DOHH2 (cell line): Measurements from ENCODE around the gene ACAD9.

ENCODE experiments used
- H3F3A ChIP-seq: fragments of 200-600 bp; sonication (generic), shearing (Covaris generic); 2 replicates; pipeline ENCODE4 v1.6.0; 2016; ENCODE audit warnings: antibody characterized with exemption, mild to moderate bottlenecking; ENCODE audit not compliant: control insufficient read depth, insufficient read depth
- H3K27ac ChIP-seq: fragments of 200-600 bp; sonication (generic); 2 replicates; pipeline ENCODE4 v1.5.1; 2014; ENCODE audit warnings: low read depth, mild to moderate bottlenecking, low read length, moderate library complexity
- H3K27me3 ChIP-seq: fragments of 200-600 bp; sonication (generic); 2 replicates; pipeline ENCODE4 v1.6.1; 2014; ENCODE audit warnings: mild to moderate bottlenecking, low read length, mixed read lengths; ENCODE audit not compliant: control insufficient read depth
- H3K36me3 ChIP-seq: fragments of 200-600 bp; sonication (generic); 2 replicates; pipeline ENCODE4 v1.6.1; 2014; ENCODE audit warnings: mild to moderate bottlenecking, low read length, moderate library complexity, mixed read lengths; ENCODE audit not compliant: control insufficient read depth
- H3K4me1 ChIP-seq: fragments of 200-600 bp; sonication (generic); 2 replicates; pipeline ENCODE4 v1.6.1; 2014; ENCODE audit warnings: mild to moderate bottlenecking, low read length, mixed read lengths; ENCODE audit not compliant: control insufficient read depth
- H3K4me2 ChIP-seq: fragments of 200-600 bp; sonication (generic); 2 replicates; pipeline ENCODE4 v1.6.0; 2014; ENCODE audit warnings: mild to moderate bottlenecking, low read length, moderate library complexity
- H3K4me3 ChIP-seq: fragments of 200-600 bp; sonication (generic); 2 replicates; pipeline ENCODE4 v1.5.1; 2014; ENCODE audit warnings: mild to moderate bottlenecking, low read length, mixed read lengths
- H3K79me2 ChIP-seq: fragments of 200-600 bp; sonication (generic); 2 replicates; pipeline ENCODE4 v1.6.1; 2014; ENCODE audit warnings: mild to moderate bottlenecking, low read length, mixed read lengths; ENCODE audit not compliant: control insufficient read depth
- H3K9me2 ChIP-seq: fragments of 200-600 bp; sonication (generic); replicated peaks from 2 replicates; pipeline ENCODE4 v1.6.1; 2014; ENCODE audit warnings: mild to moderate bottlenecking, low read length, mixed read lengths; ENCODE audit not compliant: control insufficient read depth
- H3K9me3 ChIP-seq: fragments of 200-600 bp; sonication (generic); 2 replicates; pipeline ENCODE4 v1.6.1; 2014; ENCODE audit warnings: antibody characterized with exemption, low read length, mixed read lengths; ENCODE audit not compliant: control insufficient read depth, insufficient read depth
- H4K20me1 ChIP-seq: fragments of 200-600 bp; sonication (generic); 2 replicates; pipeline ENCODE4 v1.6.0; 2014; ENCODE audit warnings: low read depth, mild to moderate bottlenecking, antibody characterized with exemption, low read length, moderate library complexity; ENCODE audit not compliant: control insufficient read depth, insufficient read depth
- EZH2phosphoT487 ChIP-seq: fragments of 200-600 bp; sonication (generic); IDR thresholded peaks from 2 replicates; pipeline ENCODE4 v1.6.1; 2017; ENCODE audit warnings: borderline replicate concordance, mild to moderate bottlenecking, antibody characterized with exemption, low read length, moderate library complexity, mixed read lengths
- TF ChIP-seq, protein P1 (sequence below): fragments of 200-600 bp; sonication (generic); IDR thresholded peaks from one replicate; pipeline ENCODE4 v1.5.1; 2014; ENCODE audit warnings: antibody characterized with exemption, mild to moderate bottlenecking, low read depth, low read length; ENCODE audit not compliant: poor library complexity, severe bottlenecking

ACAD9 gene

DNA sequence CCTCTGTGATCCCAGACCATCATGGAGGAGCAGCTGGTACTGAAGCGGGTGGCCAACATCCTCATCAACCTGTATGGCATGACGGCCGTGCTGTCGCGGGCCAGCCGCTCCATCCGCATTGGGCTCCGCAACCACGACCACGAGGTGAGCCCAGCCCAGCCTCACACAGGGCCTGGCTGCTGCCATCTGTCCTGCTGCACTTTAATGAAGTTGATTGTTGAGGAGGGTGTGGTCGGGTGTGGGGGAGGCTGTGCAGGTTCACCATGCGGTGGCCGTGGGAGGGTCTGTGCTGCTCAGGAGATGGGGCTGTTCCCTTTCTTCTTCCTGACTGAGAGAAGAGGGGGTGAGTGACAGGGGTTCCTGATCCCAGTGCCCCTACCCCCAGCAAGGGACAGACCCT is 30.6 kb downstream of the ACAD9 start:
- H3K4me3 ChIP-seq: no peak overlapping the region
- no peaks in the 10 kb centered on the region for H3K9me2 ChIP-seq
- H3F3A ChIP-seq: no peaks in the 10 kb centered on the region
- TF ChIP-seq EZH2phosphoT487: no peak
- TF ChIP-seq, protein P1, sequence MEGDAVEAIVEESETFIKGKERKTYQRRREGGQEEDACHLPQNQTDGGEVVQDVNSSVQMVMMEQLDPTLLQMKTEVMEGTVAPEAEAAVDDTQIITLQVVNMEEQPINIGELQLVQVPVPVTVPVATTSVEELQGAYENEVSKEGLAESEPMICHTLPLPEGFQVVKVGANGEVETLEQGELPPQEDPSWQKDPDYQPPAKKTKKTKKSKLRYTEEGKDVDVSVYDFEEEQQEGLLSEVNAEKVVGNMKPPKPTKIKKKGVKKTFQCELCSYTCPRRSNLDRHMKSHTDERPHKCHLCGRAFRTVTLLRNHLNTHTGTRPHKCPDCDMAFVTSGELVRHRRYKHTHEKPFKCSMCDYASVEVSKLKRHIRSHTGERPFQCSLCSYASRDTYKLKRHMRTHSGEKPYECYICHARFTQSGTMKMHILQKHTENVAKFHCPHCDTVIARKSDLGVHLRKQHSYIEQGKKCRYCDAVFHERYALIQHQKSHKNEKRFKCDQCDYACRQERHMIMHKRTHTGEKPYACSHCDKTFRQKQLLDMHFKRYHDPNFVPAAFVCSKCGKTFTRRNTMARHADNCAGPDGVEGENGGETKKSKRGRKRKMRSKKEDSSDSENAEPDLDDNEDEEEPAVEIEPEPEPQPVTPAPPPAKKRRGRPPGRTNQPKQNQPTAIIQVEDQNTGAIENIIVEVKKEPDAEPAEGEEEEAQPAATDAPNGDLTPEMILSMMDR: no peak
- H3K4me2 ChIP-seq: no peak overlapping the region
- peaks cover 94% of the 10 kb centered on the region for H3K36me3 ChIP-seq
- H3K9me3 ChIP-seq: no peaks in the 10 kb centered on the region
- no peaks in the 10 kb centered on the region for H3K79me2 ChIP-seq
- no peaks in the 10 kb centered on the region for H4K20me1 ChIP-seq
- no peaks in the 10 kb centered on the region for H3K27me3 ChIP-seq
- no peaks in the 10 kb centered on the region for H3K4me1 ChIP-seq
- H3K27ac ChIP-seq: no peak overlapping the region

DNA sequence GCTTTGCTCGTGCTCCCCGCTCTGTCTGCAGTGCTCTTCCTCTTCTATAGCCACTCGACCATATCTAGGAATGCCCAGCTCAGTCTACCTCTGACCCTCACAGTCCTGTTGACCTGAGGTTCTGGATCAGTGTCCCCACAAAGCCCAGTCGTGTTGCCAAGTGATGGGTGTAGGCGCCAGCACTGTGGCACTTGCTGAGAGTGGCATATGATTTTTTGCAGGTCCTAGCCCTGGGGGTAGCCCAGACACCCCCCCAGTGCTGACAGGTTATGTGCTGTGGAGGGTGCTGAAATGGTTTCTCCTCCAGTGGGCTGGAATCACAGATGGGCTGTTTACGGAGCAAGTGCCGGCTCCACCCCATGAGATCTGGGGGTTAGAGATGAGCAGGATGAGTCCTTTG is 32.5 kb downstream of the ACAD9 start:
- Histone ChIP-seq H3K27ac (no peak overlapping the region), H3K79me2 (no peaks in the 10 kb centered on the region), H3K4me1 (no peaks in the 10 kb centered on the region), H3K4me2 (no peak overlapping the region), H4K20me1 (no peaks in the 10 kb centered on the region), H3K36me3 (peaks cover 94% of the 10 kb centered on the region), H3K4me3 (no peak overlapping the region), H3K9me2 (no peaks in the 10 kb centered on the region), H3K27me3 (no peaks in the 10 kb centered on the region), H3K9me3 (no peaks in the 10 kb centered on the region), H3F3A (0 out of 2 replicates have a peak, but pooled peaks cover 3% of the 10 kb centered on the region)
- TF ChIP-seq, protein P1: no peak
- no peak for TF ChIP-seq EZH2phosphoT487

DNA sequence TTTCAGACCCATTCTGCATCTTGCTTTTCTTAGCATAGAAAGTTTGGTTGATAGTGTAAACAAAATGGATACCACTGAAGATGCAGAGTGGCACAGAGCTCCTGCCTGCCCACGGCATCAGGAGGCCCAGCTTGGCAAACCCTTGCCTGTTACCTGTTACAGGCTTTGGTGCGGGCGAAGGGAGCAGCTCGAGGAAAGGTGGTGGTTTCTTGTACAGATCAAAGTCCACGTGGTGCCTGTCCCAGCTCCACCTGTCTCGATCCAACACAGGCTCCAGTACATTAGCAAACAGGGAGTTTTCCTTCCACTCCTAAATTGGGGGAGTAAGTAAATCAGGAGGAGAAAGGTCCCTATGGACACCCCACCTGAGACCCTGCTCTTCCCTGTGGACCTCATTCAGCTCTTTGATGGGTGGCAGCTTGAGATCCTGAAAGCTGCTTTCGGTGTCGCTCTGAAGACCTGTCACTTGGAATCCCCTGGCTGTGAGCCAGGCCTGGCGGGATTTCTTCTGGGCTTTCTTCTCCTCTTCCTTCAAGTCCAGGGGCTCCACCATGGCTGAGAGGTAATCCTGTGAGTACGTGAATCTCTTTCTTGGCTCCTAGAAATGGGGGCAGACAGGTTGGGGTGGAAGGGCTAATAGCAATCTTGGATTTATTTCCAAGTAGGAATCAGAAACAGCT is 35.7 kb downstream of the ACAD9 start:
- Histone ChIP-seq H3F3A (0 out of 2 replicates have a peak, but pooled peaks cover 12% of the 10 kb centered on the region), H3K4me3 (no peak overlapping the region), H3K4me1 (no peaks in the 10 kb centered on the region), H3K27ac (no peak overlapping the region), H3K4me2 (no peak overlapping the region), H3K36me3 (peaks cover 87% of the 10 kb centered on the region), H3K9me2 (no peaks in the 10 kb centered on the region), H3K9me3 (no peaks in the 10 kb centered on the region), H3K79me2 (no peaks in the 10 kb centered on the region), H3K27me3 (no peaks in the 10 kb centered on the region), H4K20me1 (no peaks in the 10 kb centered on the region)
- TF ChIP-seq, protein P1: no peak
- no peak for TF ChIP-seq EZH2phosphoT487
